RWPE2 (cell line): ENCODE measurements around the gene EIF4E2.

Experiments used
- ATAC-seq: fragments of 200-7000 bp; cut with Tn5 transposase; 3 replicates; pipeline ENCODE4 v1.9.1; 2021; ENCODE audit warnings: low read depth
- DNase-seq: peaks from one replicate; pipeline ENCODE4 v3.0.0-alpha.2; 2020; ENCODE audit warnings: low spot score
- H3K27ac ChIP-seq: fragments of 450-650 bp; 2 replicates; pipeline ENCODE4 v1.5.1; 2017; ENCODE audit warnings: mild to moderate bottlenecking; ENCODE audit not compliant: poor library complexity, severe bottlenecking
- H3K27me3 ChIP-seq: fragments of 250-450 bp; sonication (Bioruptor Pico); 2 replicates; pipeline ENCODE4 v1.5.1; 2021; ENCODE audit warnings: mild to moderate bottlenecking, moderate library complexity; ENCODE audit not compliant: insufficient read depth, poor library complexity, severe bottlenecking
- H3K36me3 ChIP-seq: fragments of 250-450 bp; sonication (Bioruptor Pico); 2 replicates; pipeline ENCODE4 v1.5.1; 2020; ENCODE audit warnings: low read depth, mild to moderate bottlenecking, moderate library complexity
- H3K4me1 ChIP-seq: fragments of 250-450 bp; sonication (Bioruptor Pico); 2 replicates; pipeline ENCODE4 v1.5.1; 2021; ENCODE audit warnings: mild to moderate bottlenecking, moderate library complexity; ENCODE audit not compliant: insufficient read depth, poor library complexity, severe bottlenecking
- H3K4me3 ChIP-seq: fragments of 250-450 bp; sonication (Bioruptor Pico); 2 replicates; pipeline ENCODE4 v1.5.1; 2021; ENCODE audit warnings: mild to moderate bottlenecking, moderate library complexity; ENCODE audit not compliant: severe bottlenecking
- H3K9me3 ChIP-seq: fragments of 250-450 bp; sonication (Bioruptor Pico); 2 replicates; pipeline ENCODE4 v1.5.1; 2021; ENCODE audit warnings: mild to moderate bottlenecking, moderate library complexity; ENCODE audit not compliant: severe bottlenecking
- CTCF ChIP-seq: fragments of 450-650 bp; IDR thresholded peaks from one replicate; pipeline ENCODE4 v1.5.1; 2017; ENCODE audit warnings: mild to moderate bottlenecking, moderate library complexity; ENCODE audit not compliant: poor library complexity, severe bottlenecking

The EIF4E2 gene

GRCh38 chr2:232543928-232544631 is 6.4 kb upstream of the EIF4E2 start:
- no peaks in the 10 kb centered on the region for H3K27me3 ChIP-seq
- H3K9me3 ChIP-seq = no peaks in the 10 kb centered on the region
- no peak for ATAC-seq
- no peaks in the 10 kb centered on the region for H3K4me1 ChIP-seq
- peak; percentile 52 for DNase-seq
- H3K27ac ChIP-seq = no peak overlapping the region
- no peak overlapping the region for H3K4me3 ChIP-seq
- peaks cover 23% of the 10 kb centered on the region for H3K36me3 ChIP-seq
- no peak for TF ChIP-seq CTCF

- no peak for TF ChIP-seq CTCF
- peaks cover 4% of the 10 kb centered on the region for H3K4me1 ChIP-seq
- H3K36me3 ChIP-seq = peaks cover 28% of the 10 kb centered on the region
- H3K27me3 ChIP-seq = no peaks in the 10 kb centered on the region
- no peak overlapping the region for H3K27ac ChIP-seq
- H3K4me3 ChIP-seq = no peak overlapping the region
- ATAC-seq (no peak), DNase-seq (no peak)
- H3K9me3 ChIP-seq = no peaks in the 10 kb centered on the region
Measured at GRCh38 chr2:232544674-232545073, 5.8 kb upstream of the EIF4E2 start.

GRCh38 chr2:232545511-232546375 is 4.7 kb upstream of the EIF4E2 start:
- Histone ChIP-seq H3K27me3 (no peaks in the 10 kb centered on the region), H3K36me3 (peaks cover 28% of the 10 kb centered on the region), H3K4me3 (no peak overlapping the region), H3K9me3 (no peaks in the 10 kb centered on the region), H3K4me1 (peaks cover 5% of the 10 kb centered on the region), H3K27ac (no peak overlapping the region)
- no peak for DNase-seq
- TF ChIP-seq CTCF = no peak
- ATAC-seq = no peak

- H3K4me1 ChIP-seq = peaks cover 8% of the 10 kb centered on the region
- H3K27ac ChIP-seq = no peak overlapping the region
- TF ChIP-seq CTCF = no peak
- H3K9me3 ChIP-seq = no peaks in the 10 kb centered on the region
- no peak overlapping the region for H3K4me3 ChIP-seq
- H3K36me3 ChIP-seq = peaks cover 41% of the 10 kb centered on the region
- no peak for DNase-seq
- ATAC-seq = no peak
- H3K27me3 ChIP-seq = no peaks in the 10 kb centered on the region
Measured at GRCh38 chr2:232547991-232548390, 2.5 kb upstream of the EIF4E2 start.
